ENCODE data around the gene PCSK1. TPM values are rescaled to one million over a fixed set of nuclear protein-coding genes. Genes with fewer than 3 reads are reported as not detected.

The PCSK1 gene
- total and polyA plus RNA-seq, 7 donors = 0.11 to 0.64 (median 0.17) TPM

- TF ChIP-seq, protein P1, sequence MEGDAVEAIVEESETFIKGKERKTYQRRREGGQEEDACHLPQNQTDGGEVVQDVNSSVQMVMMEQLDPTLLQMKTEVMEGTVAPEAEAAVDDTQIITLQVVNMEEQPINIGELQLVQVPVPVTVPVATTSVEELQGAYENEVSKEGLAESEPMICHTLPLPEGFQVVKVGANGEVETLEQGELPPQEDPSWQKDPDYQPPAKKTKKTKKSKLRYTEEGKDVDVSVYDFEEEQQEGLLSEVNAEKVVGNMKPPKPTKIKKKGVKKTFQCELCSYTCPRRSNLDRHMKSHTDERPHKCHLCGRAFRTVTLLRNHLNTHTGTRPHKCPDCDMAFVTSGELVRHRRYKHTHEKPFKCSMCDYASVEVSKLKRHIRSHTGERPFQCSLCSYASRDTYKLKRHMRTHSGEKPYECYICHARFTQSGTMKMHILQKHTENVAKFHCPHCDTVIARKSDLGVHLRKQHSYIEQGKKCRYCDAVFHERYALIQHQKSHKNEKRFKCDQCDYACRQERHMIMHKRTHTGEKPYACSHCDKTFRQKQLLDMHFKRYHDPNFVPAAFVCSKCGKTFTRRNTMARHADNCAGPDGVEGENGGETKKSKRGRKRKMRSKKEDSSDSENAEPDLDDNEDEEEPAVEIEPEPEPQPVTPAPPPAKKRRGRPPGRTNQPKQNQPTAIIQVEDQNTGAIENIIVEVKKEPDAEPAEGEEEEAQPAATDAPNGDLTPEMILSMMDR (IDR thresholded peaks at IDR 0.05) = no peak
- no peak overlapping the region for H3K27ac ChIP-seq
- DNase-seq = no peak
- no peak overlapping the region for H3K4me3 ChIP-seq
- WGBS, 3 donors = 82 to 84% (median 84%) methylated on average over 3 of the region's 3 CpGs
- ATAC-seq = no peak
- H3K4me1 ChIP-seq = no peaks in the 10 kb centered on the region
- H3K36me3 ChIP-seq (ENCODE audit: insufficient read depth in 1 of 2, low read depth in 1 of 2) = no peaks in the 10 kb centered on the region
- no peaks in the 10 kb centered on the region for H3K9me3 ChIP-seq
- intact Hi-C loops (cut with DNase I) = no loop called here
- H3K27me3 ChIP-seq (ENCODE audit: insufficient read depth in 3 of 3, low read length in 2 of 3) = no peaks in the 10 kb centered on the region
Measured at GRCh38 chr5:96476654-96477053, 43.6 kb upstream of the PCSK1 start.

GRCh38 chr5:96474073-96474472 is 41.0 kb upstream of the PCSK1 start:
- 40 to 62% (median 41%) methylated on average over 4 of the region's 4 CpGs for WGBS, 3 donors

GRCh38 chr5:96473155-96473554 is 40.1 kb upstream of the PCSK1 start:
- intact Hi-C loops (cut with DNase I) = no loop called here
- 10 to 36% (median 29%) methylated on average over 1 of the region's 1 CpG for WGBS, 3 donors
- H3K4me3 ChIP-seq = no peak overlapping the region

More at GRCh38 chr5:96474073-96474472, 41.0 kb upstream of the PCSK1 start:
- DNase-seq (peak in 1 of 2 donors; percentile 17), ATAC-seq (no peak)
- Histone ChIP-seq H3K4me3 (no peak overlapping the region), H3K4me1 (no peaks in the 10 kb centered on the region), H3K9me3 (no peaks in the 10 kb centered on the region), H3K27me3 (ENCODE audit: insufficient read depth in 3 of 3, low read length in 2 of 3) (no peaks in the 10 kb centered on the region), H3K27ac (no peak overlapping the region), H3K36me3 (ENCODE audit: insufficient read depth in 1 of 2, low read depth in 1 of 2) (no peaks in the 10 kb centered on the region)
- TF ChIP-seq, protein P1 (IDR thresholded peaks at IDR 0.05) = no peak
- intact Hi-C loops (cut with DNase I) = no loop called here

GRCh38 chr5:96470785-96471184 is 37.7 kb upstream of the PCSK1 start:
- DNase-seq = no peak
- no peak overlapping the region for H3K27ac ChIP-seq
- H3K9me3 ChIP-seq = no peaks in the 10 kb centered on the region
- ATAC-seq = no peak
- H3K36me3 ChIP-seq (ENCODE audit: insufficient read depth in 1 of 2, low read depth in 1 of 2) = no peaks in the 10 kb centered on the region
- H3K4me3 ChIP-seq = no peak overlapping the region
- no peaks in the 10 kb centered on the region for H3K4me1 ChIP-seq
- WGBS, 3 donors = 87 to 93% (median 92%) methylated on average over 1 of the region's 1 CpG
- no peaks in the 10 kb centered on the region for H3K27me3 ChIP-seq (ENCODE audit: insufficient read depth in 3 of 3, low read length in 2 of 3)
- intact Hi-C loops (cut with DNase I) = no loop called here
- TF ChIP-seq, protein P1 (IDR thresholded peaks at IDR 0.05) = no peak

More at GRCh38 chr5:96473155-96473554, 40.1 kb upstream of the PCSK1 start:
- TF ChIP-seq, protein P1 (IDR thresholded peaks at IDR 0.05) = no peak
- ATAC-seq (no peak), DNase-seq (no peak)
- no peak overlapping the region for H3K27ac ChIP-seq
- H3K9me3 ChIP-seq = no peaks in the 10 kb centered on the region
- no peaks in the 10 kb centered on the region for H3K36me3 ChIP-seq (ENCODE audit: insufficient read depth in 1 of 2, low read depth in 1 of 2)
- no peaks in the 10 kb centered on the region for H3K4me1 ChIP-seq
- no peaks in the 10 kb centered on the region for H3K27me3 ChIP-seq (ENCODE audit: insufficient read depth in 3 of 3, low read length in 2 of 3)

- ATAC-seq = no peak
- WGBS, 3 donors = 82 to 89% (median 85%) methylated on average over 5 of the region's 5 CpGs
Measured at GRCh38 chr5:96468956-96469355, 35.9 kb upstream of the PCSK1 start.

More at GRCh38 chr5:96468956-96469355, 35.9 kb upstream of the PCSK1 start:
- Histone ChIP-seq H3K27me3 (ENCODE audit: insufficient read depth in 3 of 3, low read length in 2 of 3) (no peaks in the 10 kb centered on the region), H3K4me3 (no peak overlapping the region), H3K36me3 (ENCODE audit: insufficient read depth in 1 of 2, low read depth in 1 of 2) (no peaks in the 10 kb centered on the region), H3K4me1 (no peaks in the 10 kb centered on the region), H3K27ac (no peak overlapping the region), H3K9me3 (no peaks in the 10 kb centered on the region)
- TF ChIP-seq, protein P1 (IDR thresholded peaks at IDR 0.05) = no peak
- intact Hi-C loops (cut with DNase I) = no loop called here
- no peak for DNase-seq

Measured in psoas muscle (tissue), 8 donors.